H1 (cell line): ENCODE data around the gene KIF22. TPM values are rescaled to one million over a fixed set of nuclear protein-coding genes. Genes with fewer than 3 reads are reported as not detected.

Experiments used
- CTCF ChIA-PET: fragments of 300-600 bp; sonication (Branson Sonifier 250); formaldehyde crosslinking; loops from one replicate; lab custom pipeline; 2021; ENCODE audit not compliant: partially characterized antibody; lab: Charles Lee
- POLR2A ChIA-PET: fragments of 300-600 bp; sonication (Branson Sonifier 250); formaldehyde crosslinking; loops from one replicate; lab custom pipeline; 2021; ENCODE audit warnings: inconsistent platforms; ENCODE audit not compliant: partially characterized antibody; lab: Charles Lee
- DNase-seq, 2 experiments: peaks; one replicate each; pipeline versions ENCODE4 v3.0.0 to v3.0.0-alpha.2; 2010 to 2022; ENCODE audit warnings: low spot score in 2 of 2, low read depth in 1 of 2, mixed read lengths in 1 of 2
- FAIRE-seq: peaks from 2 replicates; lab custom pipeline; 2011; peaks lifted over from hg19 to GRCh38; lab: Jason Lieb, UNC
- H2AFZ ChIP-seq: 2 replicates; pipeline ENCODE4 v1.8.1; 2012; ENCODE audit warnings: low read length, inconsistent platforms
- H2AK5ac ChIP-seq: 2 replicates; pipeline ENCODE4 v1.6.1; 2013; ENCODE audit warnings: low read depth, low read length
- H2BK120ac ChIP-seq: replicated peaks from 2 replicates; pipeline ENCODE3; 2013; ENCODE audit warnings: low read depth, low read length, inconsistent platforms
- H2BK12ac ChIP-seq: 2 replicates; pipeline ENCODE4 v1.6.1; 2013; ENCODE audit warnings: low read depth, low read length
- H2BK15ac ChIP-seq: 2 replicates; pipeline ENCODE4 v1.6.1; 2013; ENCODE audit warnings: low read length
- H2BK20ac ChIP-seq: 2 replicates; pipeline ENCODE4 v1.6.1; 2013; ENCODE audit warnings: low read length
- H2BK5ac ChIP-seq: 2 replicates; pipeline ENCODE4 v1.6.1; 2013; ENCODE audit warnings: low read depth, low read length
- H3K14ac ChIP-seq: 2 replicates; pipeline ENCODE4 v1.6.1; 2013; ENCODE audit warnings: inconsistent platforms; ENCODE audit not compliant: insufficient read length
- H3K18ac ChIP-seq: 2 replicates; pipeline ENCODE4 v1.6.1; 2013; ENCODE audit warnings: low read length; ENCODE audit errors: extremely low read depth
- H3K23ac ChIP-seq: 2 replicates; pipeline ENCODE4 v1.6.1; 2013; ENCODE audit warnings: inconsistent platforms; ENCODE audit not compliant: insufficient read length
- H3K23me2 ChIP-seq: 2 replicates; pipeline ENCODE4 v1.6.1; 2013; ENCODE audit warnings: low read depth, low read length
- H3K27ac ChIP-seq: 2 replicates; pipeline ENCODE4 v1.6.1; 2011; ENCODE audit warnings: low read depth, low read length, inconsistent platforms
- H3K27me3 ChIP-seq, 4 experiments: replicated peaks in 1 of 4; 1 replicate in 1 of 4; 2 replicates in 3 of 4; pipeline versions ENCODE4 v1.6.1 to v1.8.1; 2011 to 2013; ENCODE audit warnings: low read length in 3 of 4, mild to moderate bottlenecking in 3 of 4, inconsistent platforms in 2 of 4, mixed read lengths in 2 of 4, moderate library complexity in 1 of 4; ENCODE audit not compliant: control insufficient read depth in 3 of 4, insufficient read depth in 3 of 4; ENCODE audit errors: extremely low read depth in 1 of 4
- H3K36me3 ChIP-seq, 4 experiments: 2 replicates each; pipeline versions ENCODE4 v1.6.1 to v1.8.1; 2011 to 2013; ENCODE audit warnings: mild to moderate bottlenecking in 4 of 4, low read length in 3 of 4, moderate library complexity in 2 of 4, control low read depth in 1 of 4, inconsistent platforms in 1 of 4; ENCODE audit not compliant: insufficient read depth in 4 of 4, control insufficient read depth in 2 of 4
- H3K4ac ChIP-seq: replicated peaks from 2 replicates; pipeline ENCODE3; 2013; ENCODE audit warnings: low read length, low read depth, mixed read lengths, inconsistent platforms; ENCODE audit not compliant: insufficient read length
- H3K4me1 ChIP-seq, 4 experiments: replicated peaks in 1 of 4; 1 replicate in 1 of 4; 2 replicates in 3 of 4; pipeline versions ENCODE4 v1.6.1 to v1.8.1; 2011 to 2013; ENCODE audit warnings: low read length in 3 of 4, inconsistent platforms in 2 of 4, mixed read lengths in 1 of 4; ENCODE audit not compliant: insufficient read depth in 4 of 4, control insufficient read depth in 3 of 4
- H3K4me2 ChIP-seq, 2 experiments: 2 replicates each; pipeline versions ENCODE4 v1.6.1 to v1.8.1; 2011 to 2013; ENCODE audit warnings: low read depth in 2 of 2, low read length in 2 of 2, control low read depth in 1 of 2, inconsistent platforms in 1 of 2, mild to moderate bottlenecking in 1 of 2; ENCODE audit not compliant: insufficient read depth in 1 of 2
- H3K4me3 ChIP-seq, 4 experiments: fragments of 200-600, 300-600 bp in 1 of 4; sonication (generic), shearing (Covaris generic), sonication (Bioruptor Twin) in 1 of 4; 2 replicates each; pipeline versions ENCODE4 v1.5.1 to v1.8.1; 2011 to 2016; ENCODE audit warnings: low read length in 4 of 4, low read depth in 3 of 4, control low read depth in 2 of 4, inconsistent platforms in 2 of 4, mild to moderate bottlenecking in 2 of 4, mixed read lengths in 1 of 4, moderate library complexity in 1 of 4; ENCODE audit not compliant: insufficient read depth in 2 of 4; ENCODE audit errors: extremely low read depth in 1 of 4
- H3K56ac ChIP-seq: replicated peaks from 2 replicates; pipeline ENCODE3; 2013; ENCODE audit warnings: low read depth, mild to moderate bottlenecking, mixed read lengths, low read length, inconsistent platforms; ENCODE audit not compliant: insufficient read length
- H3K79me1 ChIP-seq: 2 replicates; pipeline ENCODE4 v1.6.1; 2013; ENCODE audit warnings: low read depth, low read length, control low read depth
- H3K79me2 ChIP-seq, 2 experiments: 2 replicates each; pipeline versions ENCODE4 v1.6.1 to v1.8.1; 2012 to 2013; ENCODE audit warnings: low read length in 2 of 2, mild to moderate bottlenecking in 2 of 2, inconsistent platforms in 1 of 2; ENCODE audit not compliant: insufficient read depth in 2 of 2, control insufficient read depth in 1 of 2
- H3K9ac ChIP-seq, 4 experiments: replicated peaks in 1 of 4; 1 replicate in 1 of 4; 2 replicates in 3 of 4; pipeline versions ENCODE4 v1.6.1 to v1.8.1; 2011 to 2013; ENCODE audit warnings: low read depth in 3 of 4, low read length in 3 of 4, control low read depth in 2 of 4, mild to moderate bottlenecking in 2 of 4, moderate library complexity in 2 of 4, inconsistent platforms in 1 of 4; ENCODE audit errors: extremely low read depth in 1 of 4
- H3K9me3 ChIP-seq, 2 experiments: 2 replicates each; pipeline versions ENCODE4 v1.6.1 to v1.8.1; 2012 to 2013; ENCODE audit warnings: mild to moderate bottlenecking in 2 of 2, moderate library complexity in 2 of 2, control low read depth in 1 of 2, inconsistent platforms in 1 of 2, low read depth in 1 of 2, low read length in 1 of 2, mixed read lengths in 1 of 2; ENCODE audit not compliant: insufficient read depth in 2 of 2
- H4K20me1 ChIP-seq, 2 experiments: replicated peaks in 1 of 2; 2 replicates each; pipeline versions ENCODE3 to v1.8.1; 2011 to 2013; ENCODE audit warnings: inconsistent platforms in 2 of 2, low read length in 2 of 2, mild to moderate bottlenecking in 1 of 2; ENCODE audit not compliant: insufficient read depth in 2 of 2, control insufficient read depth in 1 of 2
- H4K5ac ChIP-seq: 2 replicates; pipeline ENCODE4 v1.6.1; 2013; ENCODE audit warnings: low read length, low read depth, mixed read lengths, inconsistent platforms; ENCODE audit not compliant: insufficient read length
- H4K8ac ChIP-seq: 2 replicates; pipeline ENCODE4 v1.8.0; 2013; ENCODE audit warnings: mild to moderate bottlenecking, moderate library complexity, low read length, inconsistent platforms; ENCODE audit not compliant: insufficient read depth; ENCODE audit errors: extremely low read depth
- H4K91ac ChIP-seq: replicated peaks from 2 replicates; pipeline ENCODE3; 2013; ENCODE audit warnings: low read length, mixed read lengths, inconsistent platforms; ENCODE audit not compliant: insufficient read length
- CTCF ChIP-seq, 3 experiments: IDR thresholded peaks; 1 replicate in 2 of 3; 2 replicates in 1 of 3; pipeline versions ENCODE4 v1.5.1 to v1.6.1; 2011; ENCODE audit warnings: low read length in 3 of 3, mild to moderate bottlenecking in 3 of 3, inconsistent platforms in 2 of 3, low read depth in 1 of 3, moderate library complexity in 1 of 3; ENCODE audit not compliant: insufficient read depth in 1 of 3; ENCODE audit errors: control extremely low read depth in 1 of 3
- GTF2F1 ChIP-seq: IDR thresholded peaks from 2 replicates; pipeline ENCODE4 v1.6.1; 2012; ENCODE audit warnings: low read depth, low read length, improper control_type of control experiment, borderline replicate concordance
- RAD21 ChIP-seq, 2 experiments: IDR thresholded peaks in 1 of 2; conservative IDR thresholded peaks in 1 of 2; 2 replicates each; pipeline ENCODE4 v1.6.1; 2011; ENCODE audit warnings: low read depth in 2 of 2, low read length in 2 of 2, improper control_type of control experiment in 1 of 2, inconsistent platforms in 1 of 2, mild to moderate bottlenecking in 1 of 2, moderate library complexity in 1 of 2
- SAP30 ChIP-seq: fragments of 300-600 bp; sonication (generic); IDR thresholded peaks from 2 replicates; pipeline ENCODE4 v1.7.1; 2012; ENCODE audit warnings: low read length, moderate library complexity, mild to moderate bottlenecking, inconsistent platforms; ENCODE audit not compliant: insufficient read depth, insufficient replicate concordance
- WGBS, 2 experiments: shearing (Covaris generic) in 1 of 2; methylation state at CpG; one replicate each; pipeline versions ENCODE4 v1.1.6 to v1.1.7; 2013 to 2015; ENCODE audit warnings: low lambda C conversion rate in 2 of 2, mixed read lengths in 2 of 2, inconsistent platforms in 1 of 2, low coverage in 1 of 2, missing lambda C conversion rate in 1 of 2; ENCODE audit not compliant: insufficient replicate concordance in 2 of 2, insufficient coverage in 1 of 2, insufficient read length in 1 of 2; ENCODE audit errors: extremely low coverage in 1 of 2, missing lambda C conversion rate in 1 of 2; 5-methylcytosine and 5-hydroxymethylcytosine counted together
- polyA plus RNA-seq, 7 experiments: library from polyadenylated mRNA; depleted of rRNA in 3 of 7; stranded (reverse) in 5 of 7; unstranded in 2 of 7; fragments of >200 nt in 5 of 7; fragments of 200-250 nt in 2 of 7; gene quantifications; 1 replicate in 5 of 7; 2 replicates in 1 of 7; 4 replicates in 1 of 7; pipeline versions ENCODE4 v1.2.1 to v1.2.3, GENCODE V29; 2011 to 2013; ENCODE audit warnings: missing spikeins in 2 of 7, mixed read lengths in 2 of 7
- total RNA-seq: library from RNA; stranded (reverse); fragmentation: NEBNext Ultra II Directional; extraction: Animal tissue kit (Norgen Biotek cat#: 25700); gene quantifications from 2 replicates; pipeline ENCODE4 v1.2.1, GENCODE V29; 2021

KIF22 gene
- total and polyA plus RNA-seq, 2 of the 8 experiments (the other 6 are each of a cell fraction or from before 2014, with no cell fraction given): 139 to 142 TPM

GRCh38 chr16:29845656-29846055 is 55.1 kb downstream of the KIF22 start:
- no peak overlapping the region for H3K4me2 ChIP-seq
- H3K4ac ChIP-seq: no peak overlapping the region
- H2BK5ac ChIP-seq: 0 out of 2 replicates have a peak overlapping the region, but pooled peaks have one; percentile 16
- POLR2A ChIA-PET: interaction anchor here (0.9 to 12.7 kb wide), 6 partner anchors 9 to 77 kb away, joined by 3 to 167 read pairs (median 4); partner anchors contain the start of genes MVP and PAGR1
- no peak overlapping the region for H3K18ac ChIP-seq
- H3K79me1 ChIP-seq: no peaks in the 10 kb centered on the region
- no peak for TF ChIP-seq CTCF (IDR thresholded peaks at IDR 0.05; ENCODE audit: control extremely low read depth in 1 of 3, insufficient read depth in 1 of 3, low read depth in 1 of 3, low read length in 3 of 3)
- TF ChIP-seq GTF2F1: no peak
- TF ChIP-seq RAD21 (IDR thresholded peaks at IDR 0.05 in 1 of 2, conservative IDR thresholded peaks at IDR 0.05 in 1 of 2; ENCODE audit: low read depth in 2 of 2, low read length in 2 of 2): no peak
- no peak for TF ChIP-seq SAP30
- H3K14ac ChIP-seq: no peak overlapping the region
- no peak overlapping the region for H2BK120ac ChIP-seq
- no peak overlapping the region; the same call in 1 of the 2 replicates for H4K8ac ChIP-seq
- no peak overlapping the region for H3K27ac ChIP-seq
- no peak overlapping the region for H4K91ac ChIP-seq
- H4K5ac ChIP-seq: no peak overlapping the region
- CTCF ChIA-PET: interaction anchor here (1.0 to 15.0 kb wide), 3 partner anchors 11 to 46 kb away, joined by 3 to 212 read pairs (median 4); partner anchors contain the start of genes MVP and PAGR1
- H3K4me3 ChIP-seq: no peak overlapping the region
- H2AK5ac ChIP-seq: no peak overlapping the region
- 94% methylated on average over 18 of the region's 18 CpGs; no CpG with 5 or more reads in 1 of the 2 experiments for WGBS, 2 experiments
- no peak overlapping the region for H2BK15ac ChIP-seq
- H2BK12ac ChIP-seq: no peak overlapping the region
- H3K23ac ChIP-seq: no peak overlapping the region
- H3K56ac ChIP-seq: no peak overlapping the region
- H4K20me1 ChIP-seq: no peaks in the 10 kb centered on the region
- H3K36me3 ChIP-seq: no peaks in the 10 kb centered on the region
- H3K4me1 ChIP-seq: no peaks in the 10 kb centered on the region; a peak in 1 of 7 replicates
- FAIRE-seq (no peak), DNase-seq (no peak)
- H3K9me3 ChIP-seq: no peaks in the 10 kb centered on the region
- H3K79me2 ChIP-seq: no peaks in the 10 kb centered on the region
- H2BK20ac ChIP-seq: no peak overlapping the region
- H3K23me2 ChIP-seq: no peaks in the 10 kb centered on the region
- no peaks in the 10 kb centered on the region for H3K27me3 ChIP-seq
- H3K9ac ChIP-seq: no peak overlapping the region
- no peak overlapping the region for H2AFZ ChIP-seq
